Esophagus muscularis mucosa (tissue), 4 donors: ENCODE measurements around the gene F10.

Experiments
- CTCF ChIP-seq, 3 experiments: fragments of 200-600 bp in 2 of 3; fragments of 450-650 bp in 1 of 3; sonication (generic) in 2 of 3; IDR thresholded peaks; one replicate each; pipeline ENCODE4 v1.5.1; 2017 to 2019; ENCODE audit warnings: antibody characterized with exemption in 3 of 3, mild to moderate bottlenecking in 2 of 3, moderate library complexity in 1 of 3
- EP300 ChIP-seq: sonication (generic); formaldehyde crosslinking; IDR thresholded peaks from one replicate; pipeline ENCODE4 v1.6.1; 2017; ENCODE audit warnings: antibody characterized with exemption
- POLR2A ChIP-seq: fragments of 450-650 bp; IDR thresholded peaks from one replicate; pipeline ENCODE4 v1.6.1; 2017; ENCODE audit warnings: antibody characterized with exemption, moderate library complexity, mild to moderate bottlenecking, low read depth

DNA sequence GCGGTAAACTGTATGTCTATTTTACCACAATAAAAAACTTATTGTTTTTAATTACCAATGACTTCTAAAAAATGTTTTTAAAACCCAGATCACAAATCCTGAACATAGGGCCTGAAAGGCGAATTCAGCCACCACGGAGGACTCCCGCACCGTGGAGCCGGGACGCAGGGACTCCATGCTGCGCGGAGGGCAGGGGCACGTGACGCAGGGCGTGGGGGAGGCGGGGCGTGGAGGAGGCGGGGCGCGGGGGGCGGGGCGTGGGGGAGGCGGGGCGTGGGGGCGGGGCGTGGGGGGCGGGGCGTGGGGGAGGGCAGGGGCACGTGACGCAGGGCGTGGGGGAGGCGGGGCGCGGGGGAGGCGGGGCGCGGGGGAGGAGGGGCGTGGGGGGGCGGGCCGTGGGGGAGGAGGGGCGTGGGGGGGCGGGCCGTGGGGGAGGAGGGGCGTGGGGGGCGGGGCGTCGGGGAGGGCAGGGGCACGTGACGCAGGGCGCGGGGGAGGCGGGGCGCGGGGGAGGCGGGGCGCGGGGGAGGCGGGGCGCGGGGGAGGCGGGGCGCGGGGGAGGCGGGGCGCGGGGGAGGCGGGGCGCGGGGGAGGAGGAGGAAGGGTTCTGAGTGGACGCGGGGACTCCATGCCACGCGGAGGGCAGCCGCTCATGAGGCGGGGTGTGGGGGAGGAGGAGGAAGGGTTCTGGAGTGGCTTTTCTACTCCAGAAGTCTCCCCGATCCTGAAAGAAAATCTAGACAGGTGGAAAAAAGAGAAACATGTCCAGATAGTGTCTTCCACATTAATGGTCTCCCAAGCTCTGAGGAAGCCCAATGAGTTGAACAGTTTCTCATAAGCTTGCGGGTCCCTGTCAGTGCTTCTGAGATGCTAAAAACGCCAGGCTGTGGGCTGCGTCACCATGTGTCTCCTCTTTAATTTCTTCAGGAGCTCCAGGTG lies 31.5 kb downstream of the F10 start:
- TF ChIP-seq CTCF (IDR thresholded peaks at IDR 0.05): no peak
- TF ChIP-seq POLR2A: no peak
- no peak for TF ChIP-seq EP300
